HG03196 (cell line): ENCODE results near the gene SCAI.
"Not testable (repeated sequence)": the region's sequence is repeated elsewhere in the genome, so short reads cannot be mapped to it uniquely, and the experiment has no call there.

Experiments
- ATAC-seq: cut with Tn5 transposase; IDR thresholded peaks from one replicate; pipeline ENCODE4 v1.9.1; 2021; ENCODE audit not compliant: unreplicated experiment

SCAI gene

DNA sequence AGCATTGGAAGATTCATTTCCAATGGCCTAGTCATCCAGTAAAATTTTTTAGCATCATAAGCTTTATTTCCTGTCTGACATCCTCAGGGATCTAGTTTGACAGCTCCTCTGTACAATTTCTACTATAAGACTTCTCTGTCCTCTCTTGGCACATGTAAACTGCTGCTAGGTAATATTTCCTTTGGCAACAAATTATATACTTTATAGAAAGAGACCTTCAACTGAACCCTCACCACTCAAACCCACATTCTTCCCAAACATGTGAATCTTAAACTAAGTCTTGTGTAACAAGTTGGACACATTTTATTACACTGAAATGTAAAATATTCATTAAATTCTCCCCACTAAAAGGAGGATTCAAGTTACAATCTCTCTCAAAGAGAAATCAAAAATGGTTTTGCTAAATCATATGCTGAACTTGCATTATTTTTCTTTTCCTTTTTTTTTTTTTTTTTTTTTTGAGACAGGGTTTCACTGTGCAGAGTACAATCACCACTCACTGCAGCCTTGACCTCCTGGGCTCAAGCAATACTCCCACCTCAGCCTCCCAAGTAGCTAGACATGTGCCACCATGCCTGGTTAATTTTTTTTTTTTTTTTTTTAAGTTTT, 36.9 kb downstream of the SCAI start:
- ATAC-seq: no peak

DNA sequence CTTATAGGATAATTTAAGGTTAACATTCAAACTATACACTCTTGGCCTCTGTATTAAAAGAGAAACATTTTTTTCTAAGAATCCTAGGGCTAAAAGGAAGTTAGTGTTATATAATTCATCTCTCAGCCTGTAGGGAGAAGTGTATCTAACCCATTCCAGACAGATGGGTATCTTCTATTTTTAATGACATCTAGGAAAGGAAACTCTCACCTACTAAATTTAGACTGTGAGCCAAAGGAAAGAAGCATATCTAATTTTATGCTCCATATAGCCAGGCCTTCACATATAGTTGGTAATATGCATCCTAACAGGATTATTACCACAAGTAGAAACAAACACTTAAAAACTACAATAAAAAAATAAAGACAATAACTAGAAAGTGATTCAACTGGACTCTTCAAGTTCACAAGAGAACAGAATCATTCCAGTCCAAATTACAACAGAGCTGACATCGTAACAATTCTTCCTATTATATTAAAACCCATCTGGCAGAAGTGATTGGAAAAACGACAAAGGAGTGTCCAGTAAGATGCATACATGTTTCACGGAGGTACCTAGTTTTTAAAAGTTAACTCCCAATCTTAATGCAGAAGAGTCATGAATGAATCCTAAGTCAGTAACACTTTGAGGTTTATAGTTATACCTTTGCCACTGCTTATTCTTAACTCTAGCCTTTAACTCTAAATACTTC, 39.4 kb downstream of the SCAI start:
- ATAC-seq: no peak

DNA sequence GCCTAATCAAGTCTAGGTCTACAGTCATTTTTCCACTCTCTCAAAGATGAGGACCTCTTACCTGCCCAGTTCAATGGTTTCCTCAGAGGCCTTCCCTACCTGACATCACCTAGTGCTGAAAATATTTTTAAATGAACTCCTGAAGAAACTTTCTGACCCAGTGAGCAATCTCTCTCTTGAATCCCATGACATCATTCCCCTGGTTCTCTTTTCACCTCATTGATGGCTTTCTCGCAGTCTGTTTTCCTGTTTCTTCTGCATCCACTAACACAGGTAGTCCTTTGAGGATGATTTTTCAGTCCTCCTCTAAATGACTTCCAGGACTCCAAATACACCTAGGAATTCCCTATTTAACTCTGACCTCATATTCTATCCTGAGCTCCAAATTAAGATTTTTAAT, 40.3 kb downstream of the SCAI start:
- no peak for ATAC-seq

DNA sequence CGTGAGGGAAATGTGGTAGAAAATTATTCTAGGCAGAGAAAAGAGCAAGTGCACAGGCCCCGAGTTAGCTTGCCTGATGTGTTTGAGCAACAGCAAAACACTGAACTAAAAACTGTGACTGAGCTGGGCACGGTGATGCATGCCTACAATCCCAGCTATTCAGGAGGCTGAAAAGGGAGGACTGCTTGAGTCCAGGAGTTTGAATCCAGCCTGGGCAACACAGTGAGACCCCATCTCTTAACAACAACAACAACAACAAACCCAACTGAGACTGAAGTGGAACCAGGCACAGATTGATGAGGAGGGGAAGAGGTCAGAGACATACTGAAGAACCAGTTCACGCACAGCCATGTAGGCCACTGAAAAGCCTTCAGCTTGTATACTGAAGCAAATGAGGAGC, 42.5 kb downstream of the SCAI start:
- ATAC-seq: no peak

DNA sequence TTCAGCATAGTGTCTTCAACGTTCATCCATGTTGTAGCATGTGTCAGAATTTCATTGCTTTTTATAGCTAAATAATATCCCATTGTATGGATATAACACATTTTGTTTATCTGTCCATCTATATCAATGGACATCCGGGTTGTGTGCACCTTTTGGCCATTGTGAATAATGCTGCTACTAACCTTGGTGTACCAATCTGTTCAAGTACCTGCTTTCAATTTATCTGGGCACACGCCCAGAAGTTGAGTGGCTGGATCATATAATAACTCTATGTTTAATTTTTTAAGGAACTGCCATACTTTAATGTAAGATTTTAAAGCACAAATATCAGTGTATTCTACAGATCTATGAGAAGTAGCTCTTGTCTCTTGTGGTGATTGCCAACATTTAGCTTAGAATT, 43.5 kb downstream of the SCAI start:
- no peak for ATAC-seq

DNA sequence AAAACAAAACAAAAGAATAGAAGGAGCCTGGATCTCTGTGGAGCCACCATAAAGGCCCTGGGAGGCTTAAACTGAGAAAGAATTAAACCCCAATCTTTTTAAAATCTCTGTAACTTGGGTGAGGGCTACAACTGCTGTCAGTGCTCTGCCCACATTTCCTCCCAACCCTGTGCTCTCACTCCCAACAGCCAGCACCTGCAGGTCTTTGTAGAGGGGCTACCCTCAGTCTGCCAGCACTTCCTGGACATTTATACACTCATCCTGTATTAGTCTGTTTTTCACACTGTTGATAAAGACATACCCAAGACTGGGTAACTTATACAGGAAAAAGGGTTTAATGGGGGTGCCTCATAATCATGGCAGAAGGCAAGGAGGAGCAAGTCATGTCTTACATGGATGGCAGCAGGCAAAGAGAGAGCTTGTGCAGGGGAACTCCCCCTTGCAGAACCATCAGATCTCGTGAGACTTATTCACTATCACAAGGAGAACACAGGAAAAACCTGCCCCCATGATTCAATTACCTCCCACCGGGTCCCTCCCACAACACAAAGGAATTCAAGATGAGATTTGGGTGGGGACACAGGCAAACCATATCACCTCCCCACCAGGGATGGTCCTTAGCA, 47.4 kb downstream of the SCAI start:
- no peak for ATAC-seq

DNA sequence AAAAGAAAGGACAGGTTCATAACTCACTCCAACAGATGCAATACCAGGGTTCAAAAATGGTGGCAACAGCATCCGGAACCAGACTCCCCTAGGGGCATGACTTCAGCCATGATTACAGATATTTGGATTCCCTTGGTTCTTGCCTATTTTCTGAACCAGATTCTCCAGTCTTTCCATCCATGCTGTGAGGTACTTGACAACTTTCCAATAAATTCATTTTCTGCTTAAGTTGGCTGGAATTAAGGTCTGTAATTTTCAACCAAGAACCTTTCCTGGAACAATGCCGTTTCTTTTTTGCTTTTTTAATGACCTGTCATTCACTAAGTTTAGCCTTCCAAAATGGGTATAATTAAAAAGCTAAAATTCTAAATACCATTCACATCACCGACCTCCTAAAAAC, 52.2 kb downstream of the SCAI start:
- ATAC-seq: no peak

DNA sequence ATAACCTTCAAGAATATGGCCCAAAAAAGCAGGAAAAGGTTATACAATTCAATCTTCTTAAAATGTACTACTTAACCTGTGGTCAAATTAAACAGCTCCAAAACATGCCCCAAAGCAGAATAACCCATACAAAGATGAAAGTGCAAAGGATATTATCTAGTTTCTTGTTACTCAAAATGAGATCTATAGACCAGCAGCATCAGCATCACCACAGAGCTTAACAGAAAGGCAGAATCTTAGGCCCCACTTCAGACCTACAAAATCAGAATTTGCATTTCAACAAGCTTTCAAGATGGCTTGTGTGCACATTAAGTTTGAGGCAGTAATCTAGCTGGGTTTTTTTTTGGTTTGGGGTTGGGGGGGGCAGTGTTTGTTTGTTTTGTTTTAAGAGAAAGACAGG, 54.0 kb downstream of the SCAI start:
- no peak for ATAC-seq

DNA sequence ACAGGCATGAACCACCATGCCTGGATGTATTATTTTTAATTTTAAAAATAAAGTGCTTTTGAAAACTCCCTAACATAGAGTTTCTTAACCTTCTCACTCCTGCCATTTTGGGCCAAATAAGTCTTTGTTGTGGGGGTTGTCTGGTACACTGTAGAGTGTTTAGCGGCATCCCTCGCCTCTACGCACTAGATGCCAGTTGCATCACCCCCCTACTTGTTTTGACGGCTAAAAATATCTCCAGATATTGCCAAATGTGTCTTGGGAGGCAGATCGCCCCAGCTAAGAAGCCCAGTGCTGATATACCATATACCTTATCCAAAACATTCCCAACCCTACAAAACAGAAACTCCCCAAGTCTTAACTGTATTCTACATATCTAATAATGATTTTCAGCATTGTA, 54.6 kb downstream of the SCAI start:
- no peak for ATAC-seq

DNA sequence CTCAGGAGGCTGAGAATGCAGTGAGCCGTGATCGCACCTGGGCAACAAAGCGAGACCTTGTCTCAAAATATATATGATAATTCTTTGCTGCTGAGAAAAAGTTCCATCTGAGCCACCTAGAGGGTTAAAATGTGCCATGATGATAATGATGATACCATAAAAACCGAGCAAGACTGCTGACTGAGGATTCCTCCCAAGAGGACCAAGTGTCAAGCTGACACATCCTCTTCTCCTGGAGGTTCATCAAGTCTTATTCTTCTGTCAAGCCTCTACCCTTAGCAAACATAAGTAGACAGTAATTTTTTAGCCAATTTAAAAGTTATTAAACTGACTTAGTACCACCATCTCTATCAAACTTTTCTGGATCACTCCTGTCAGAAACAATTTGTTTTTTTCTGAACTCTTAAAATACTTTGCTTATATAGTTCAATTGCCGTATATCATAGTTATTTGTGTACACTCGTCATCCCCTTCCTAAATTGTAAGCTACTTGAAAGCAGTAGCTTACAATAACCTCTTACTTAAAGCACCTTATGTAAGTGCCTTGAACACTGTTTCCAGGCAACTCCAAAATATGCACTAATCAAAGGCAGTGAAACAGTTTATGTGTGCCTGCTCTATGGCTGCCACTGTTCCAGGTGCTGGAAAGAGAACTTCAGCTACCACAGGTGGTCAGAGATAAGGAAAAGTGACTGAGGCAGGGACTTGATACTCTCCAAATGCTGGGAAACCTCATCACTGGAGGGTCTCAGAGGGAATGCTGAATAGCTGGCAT, 57.4 kb downstream of the SCAI start:
- no peak for ATAC-seq

DNA sequence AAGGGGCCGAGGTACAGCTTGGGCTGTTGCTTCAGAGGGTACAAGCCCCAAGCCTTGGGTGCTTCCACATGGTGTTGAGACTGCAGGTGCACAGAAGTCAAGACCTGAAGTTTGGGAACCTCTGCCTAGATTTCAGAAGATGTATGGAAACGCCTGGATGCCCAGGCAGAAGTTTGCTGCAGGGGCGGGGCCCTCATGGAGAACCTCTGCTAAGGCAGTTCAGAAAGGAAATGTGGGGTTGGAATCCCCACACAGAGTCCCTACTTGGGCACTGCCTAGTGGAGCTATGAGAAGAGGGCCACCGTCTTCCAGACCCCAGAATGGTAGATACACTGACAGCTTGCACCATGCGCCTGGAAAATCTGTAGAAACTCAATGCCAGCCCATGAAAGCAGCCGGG, 61.1 kb downstream of the SCAI start:
- ATAC-seq: not testable (repeated sequence)

DNA sequence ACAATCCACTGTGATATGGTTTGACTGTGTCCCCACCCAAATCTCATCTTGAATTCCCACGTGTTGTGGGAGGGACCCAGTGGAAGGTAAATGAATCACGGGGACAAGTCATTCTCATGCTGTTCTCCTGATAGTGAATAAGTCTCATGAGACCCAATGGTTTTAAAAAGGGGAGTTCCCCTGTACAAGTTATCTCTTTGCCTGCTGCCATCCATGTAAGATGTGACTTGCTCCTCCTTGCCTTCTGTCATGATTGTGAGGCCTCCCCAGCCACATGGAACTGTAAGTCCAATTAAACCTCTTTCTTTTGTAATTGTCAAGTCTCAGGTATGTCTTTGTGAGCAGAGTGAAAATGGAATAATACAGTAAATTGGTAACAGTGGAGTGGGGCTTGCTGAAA, 62.5 kb downstream of the SCAI start:
- ATAC-seq: not testable (repeated sequence)

DNA sequence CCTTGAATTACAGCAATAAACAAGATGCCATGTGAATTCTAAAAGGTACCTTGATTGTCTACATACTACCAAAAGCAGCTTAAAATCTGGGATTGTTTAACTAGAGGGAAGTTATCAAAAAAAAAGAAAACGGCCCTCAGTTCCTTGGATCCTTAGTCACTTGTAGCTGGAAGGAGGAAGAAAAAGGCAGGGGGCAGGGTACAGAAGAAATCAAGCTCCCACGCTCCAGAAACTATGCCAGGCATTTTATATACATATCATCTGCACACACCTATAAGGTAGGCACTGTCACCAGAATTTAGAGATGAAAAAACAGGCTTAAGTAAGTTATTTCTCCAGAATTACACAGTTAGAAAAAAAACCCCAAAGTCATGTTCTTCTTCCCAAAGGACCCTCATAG, 63.4 kb downstream of the SCAI start:
- no peak for ATAC-seq

DNA sequence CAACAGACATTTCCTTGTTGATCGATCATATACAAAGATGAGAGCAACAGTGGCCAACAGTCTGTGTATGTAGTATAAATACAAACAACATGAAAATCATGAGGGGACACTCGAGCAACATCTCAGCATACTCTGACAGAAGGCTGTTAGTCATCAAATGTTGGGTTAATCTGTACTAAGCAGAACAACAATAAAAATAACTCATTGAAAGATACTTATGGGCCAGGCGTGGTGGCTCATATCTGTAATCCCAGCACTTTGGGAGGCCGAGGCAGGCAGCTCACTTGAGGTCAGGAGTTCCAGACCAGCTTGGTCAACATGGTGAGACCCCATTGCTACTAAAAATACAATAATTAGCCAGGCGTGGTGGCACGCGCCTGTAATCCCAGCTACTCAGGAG, 67.3 kb downstream of the SCAI start:
- ATAC-seq: no peak

DNA sequence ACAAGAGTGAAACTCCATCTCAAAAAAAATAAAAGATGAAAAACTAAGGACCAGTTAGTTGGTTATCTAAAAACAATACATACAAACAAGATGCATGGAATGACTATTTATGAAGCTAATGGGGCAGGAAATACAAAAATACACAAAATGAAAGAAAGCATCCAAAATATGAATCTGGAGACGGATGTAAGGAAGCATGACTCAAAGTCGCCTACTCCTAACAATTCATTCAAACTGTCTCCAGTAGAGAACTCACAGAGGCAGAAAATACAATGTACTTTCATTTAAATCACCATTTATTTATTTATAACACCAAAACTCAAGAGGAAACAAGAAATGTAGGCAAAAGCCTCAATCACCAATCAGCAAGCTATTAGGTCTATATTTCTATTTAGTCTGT, 68.4 kb downstream of the SCAI start:
- no peak for ATAC-seq

DNA sequence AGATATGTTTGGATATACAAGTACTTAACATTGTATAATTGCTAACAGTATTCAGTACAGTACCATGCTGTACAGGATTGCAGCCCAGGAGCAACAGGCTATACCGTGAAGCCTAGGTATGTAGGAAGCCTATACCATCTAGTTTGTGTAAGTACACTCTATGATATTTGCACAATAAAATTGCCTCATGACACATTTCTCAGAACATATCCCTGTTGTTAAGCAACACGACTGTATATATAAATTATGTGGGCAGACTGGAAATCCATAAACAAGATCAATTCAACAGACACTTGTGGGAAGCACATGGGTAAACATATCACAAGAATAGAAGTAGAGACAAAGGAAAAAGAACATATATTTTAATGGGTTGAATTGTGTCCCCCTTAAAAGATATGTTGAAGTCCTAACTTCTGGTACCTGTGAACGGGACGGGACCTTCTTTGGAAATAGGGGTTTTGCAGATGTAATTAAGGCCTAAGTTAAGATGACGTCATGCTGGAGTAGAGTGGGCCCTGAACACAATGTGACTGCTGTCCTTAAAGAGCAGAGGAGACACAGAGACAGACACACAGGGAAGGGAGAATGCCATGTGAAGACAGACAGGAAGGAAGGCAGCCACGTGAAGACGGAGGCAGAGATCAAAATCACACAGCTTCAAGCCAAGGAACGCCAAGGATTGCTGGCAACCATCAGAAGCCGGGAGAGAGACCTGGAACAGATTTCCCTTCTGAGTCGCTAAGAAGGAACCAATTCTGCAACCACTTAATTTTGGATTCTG, 76.3 kb downstream of the SCAI start:
- no peak for ATAC-seq

DNA sequence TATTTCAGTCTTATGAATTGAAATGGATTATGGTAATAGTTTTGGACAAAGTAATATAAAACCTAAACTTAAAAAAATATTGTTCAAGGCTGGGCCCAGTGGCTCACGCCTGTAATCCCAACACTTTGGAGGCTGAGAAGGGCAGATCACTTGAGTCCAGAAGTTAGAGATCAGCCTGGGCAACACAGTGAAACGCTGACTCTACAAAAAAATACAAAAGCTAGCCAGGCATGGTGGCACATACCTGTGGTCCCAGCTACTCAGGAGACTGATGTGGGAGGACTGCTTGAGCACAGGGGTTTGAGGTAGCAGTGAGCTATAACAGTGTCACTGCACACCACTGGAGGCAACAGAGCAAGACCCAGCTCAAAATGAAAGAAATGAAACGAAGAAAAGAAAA, 81.9 kb downstream of the SCAI start:
- no peak for ATAC-seq

DNA sequence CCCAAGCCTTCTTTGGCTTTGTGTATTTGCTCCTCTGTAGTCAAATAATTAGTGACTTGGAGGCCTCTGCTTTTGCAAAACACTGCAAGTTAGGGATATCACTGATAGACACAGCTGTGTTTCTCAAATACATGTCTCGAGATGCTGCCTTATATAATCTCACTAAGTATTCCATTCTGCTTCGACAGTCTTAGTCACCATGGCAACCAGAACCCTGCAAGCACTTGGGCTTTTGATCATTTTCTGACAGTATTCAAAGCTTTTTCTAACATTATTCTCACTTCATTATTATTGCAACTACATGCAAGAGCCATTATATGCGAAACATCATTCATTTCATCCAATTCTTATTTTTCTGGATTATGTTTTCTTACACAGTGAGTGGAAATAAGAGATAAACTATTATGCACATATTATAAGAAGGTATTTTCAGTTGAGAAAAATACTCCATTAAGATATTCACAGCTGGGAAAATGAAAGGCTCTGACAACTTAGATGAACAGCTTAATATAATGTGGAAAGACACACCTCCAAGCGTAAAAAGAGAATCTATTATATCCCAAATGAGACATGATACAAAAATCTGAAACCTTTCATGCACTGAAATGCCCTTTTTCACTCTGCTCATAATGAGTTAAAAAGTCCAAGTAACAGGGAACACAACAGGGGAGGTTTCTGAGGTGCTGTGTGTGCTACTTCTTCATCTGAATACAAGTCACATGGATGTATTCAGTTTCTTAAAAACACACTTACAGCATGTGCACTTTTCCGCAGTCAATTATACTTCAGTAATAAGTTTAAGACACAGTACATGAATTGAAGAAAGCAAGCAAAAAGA, 93.9 kb downstream of the SCAI start:
- no peak for ATAC-seq

DNA sequence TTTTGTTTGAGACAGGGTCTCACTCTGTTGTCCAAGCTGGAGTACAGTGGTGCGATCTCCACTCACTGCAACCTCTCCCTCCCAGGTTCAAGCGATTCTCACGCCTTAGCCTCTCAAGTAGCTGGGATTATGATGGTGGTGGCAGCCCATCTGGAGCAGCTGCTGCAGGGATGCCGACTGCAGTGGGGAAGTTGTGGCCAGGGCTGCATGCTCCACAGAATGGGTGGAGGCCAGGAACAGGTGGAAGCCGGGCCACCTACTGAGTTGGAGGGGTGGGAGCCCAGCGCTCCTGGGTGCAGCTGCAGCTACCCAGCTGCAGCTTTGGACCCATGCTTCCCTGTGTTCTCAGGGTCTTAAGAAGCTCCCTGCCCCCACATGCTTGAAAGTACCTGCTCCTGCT, 99.7 kb downstream of the SCAI start:
- ATAC-seq: no peak

DNA sequence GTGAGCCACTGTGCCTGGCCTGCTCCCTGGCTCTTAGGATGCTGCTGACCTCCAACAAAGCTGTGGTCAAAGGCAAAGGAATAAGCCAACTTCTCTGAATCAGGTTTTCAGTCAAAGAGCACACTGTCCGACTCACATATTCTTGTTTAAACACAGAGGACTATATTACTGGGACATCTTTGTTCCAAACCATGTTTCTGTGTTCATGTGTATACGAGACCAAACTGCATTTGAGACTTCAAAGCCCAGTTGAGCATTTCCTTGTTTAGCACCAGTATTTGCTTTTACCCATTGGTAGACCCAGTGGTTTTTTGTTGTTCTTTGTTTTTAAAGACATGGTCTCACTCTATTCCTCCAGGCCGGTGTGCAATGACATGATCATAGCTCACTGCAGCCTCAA, 100.2 kb downstream of the SCAI start:
- ATAC-seq: no peak
